ENCODE data around the gene BRAF. TPM values are rescaled to one million over a fixed set of nuclear protein-coding genes. Genes with fewer than 3 reads are reported as not detected.
A peak's percentile ranks its signal among the peaks of the same experiment; 100 is the strongest.

BRAF gene
- total RNA-seq, 1 donor from 2014 or later: 11.3 TPM

DNA sequence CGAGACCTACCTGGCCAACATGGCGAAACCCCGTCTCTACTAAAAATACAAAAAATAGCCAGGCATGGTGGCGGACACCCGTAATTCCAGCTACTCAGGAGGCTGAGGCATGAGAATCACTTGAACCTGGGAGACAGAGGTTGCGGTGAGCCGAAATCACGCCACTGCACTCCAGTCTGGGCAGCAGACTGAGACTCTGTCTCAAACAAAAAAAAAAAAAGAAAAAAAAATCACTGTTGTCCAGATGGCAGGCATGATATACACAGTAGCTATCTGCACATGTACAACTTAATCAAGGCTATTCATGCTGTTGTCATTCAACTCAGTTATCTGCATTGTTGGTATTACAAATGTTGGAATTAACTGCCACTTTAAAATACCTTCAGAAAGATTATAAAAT, 55.3 kb downstream of the BRAF start:
- DNase-seq (ENCODE audit: low read depth) (no peak), FAIRE-seq (no peak)
- no peak overlapping the region for H3K4me3 ChIP-seq (ENCODE audit: low read depth, low read length)
- H3K36me3 ChIP-seq (ENCODE audit: control insufficient read depth, insufficient read depth, low read length): no peaks in the 10 kb centered on the region
- H3K27me3 ChIP-seq (ENCODE audit: control insufficient read depth, insufficient read depth, low read length): no peaks in the 10 kb centered on the region
- TF ChIP-seq CTCF (IDR thresholded peaks at IDR 0.05; ENCODE audit: insufficient read depth, low read length, severe bottlenecking): no peak

DNA sequence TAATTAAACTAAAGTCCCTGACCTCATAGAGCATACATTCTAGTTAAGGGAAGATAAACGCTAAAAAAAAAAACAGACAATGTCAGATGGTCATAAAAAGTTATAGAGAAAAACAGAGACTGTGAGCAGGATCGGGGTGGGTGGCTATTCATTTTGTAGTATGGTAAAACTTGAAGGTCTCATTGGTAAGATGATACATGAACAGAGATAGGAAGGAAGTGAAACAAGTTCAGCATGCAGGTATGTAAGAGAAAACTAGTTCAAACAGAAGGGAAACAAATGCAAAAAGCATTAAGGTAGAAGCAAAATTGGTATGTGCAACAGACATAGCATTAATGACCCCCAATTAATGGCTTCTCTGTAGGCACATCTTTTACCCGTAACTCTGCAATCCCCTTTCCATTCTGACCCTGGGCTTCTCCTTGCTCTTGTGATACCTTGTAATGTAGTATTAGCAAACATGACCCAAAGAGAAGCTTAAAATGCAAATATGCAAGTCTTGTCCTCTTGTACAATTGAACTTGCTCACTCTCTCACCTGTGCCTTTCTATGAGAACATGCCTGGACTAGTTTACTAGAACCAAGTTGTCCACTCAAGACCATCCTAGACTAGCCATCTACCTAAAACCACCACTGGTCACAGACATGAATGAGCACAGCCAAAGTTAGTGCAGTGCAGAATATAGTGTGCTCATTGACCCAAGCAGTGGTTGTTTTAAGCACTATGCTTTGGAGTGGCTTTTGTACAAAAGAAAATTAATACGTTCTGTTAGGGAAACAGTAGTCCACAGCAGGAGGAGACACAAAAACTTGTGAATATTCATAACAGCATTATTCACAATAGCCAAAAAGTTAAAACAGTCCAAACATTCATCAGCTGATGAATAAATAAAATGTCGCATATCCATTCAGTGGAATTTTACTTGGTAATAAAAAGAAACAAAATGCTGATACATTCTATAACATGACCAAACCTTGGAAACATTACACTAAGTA, 57.0 kb downstream of the BRAF start:
- no peak overlapping the region for H3K4me3 ChIP-seq (ENCODE audit: low read depth, low read length)
- no peaks in the 10 kb centered on the region for H3K36me3 ChIP-seq (ENCODE audit: control insufficient read depth, insufficient read depth, low read length)
- no peak for FAIRE-seq
- H3K27me3 ChIP-seq (ENCODE audit: control insufficient read depth, insufficient read depth, low read length): no peaks in the 10 kb centered on the region
- peak; percentile 59 for DNase-seq (ENCODE audit: low read depth)
- TF ChIP-seq CTCF (IDR thresholded peaks at IDR 0.05; ENCODE audit: insufficient read depth, low read length, severe bottlenecking): no peak

- peak; percentile 7 for DNase-seq (ENCODE audit: low read depth)
These were observed 57.8 kb downstream of the BRAF start for GRCh38 chr7:140866926-140867325.

DNA sequence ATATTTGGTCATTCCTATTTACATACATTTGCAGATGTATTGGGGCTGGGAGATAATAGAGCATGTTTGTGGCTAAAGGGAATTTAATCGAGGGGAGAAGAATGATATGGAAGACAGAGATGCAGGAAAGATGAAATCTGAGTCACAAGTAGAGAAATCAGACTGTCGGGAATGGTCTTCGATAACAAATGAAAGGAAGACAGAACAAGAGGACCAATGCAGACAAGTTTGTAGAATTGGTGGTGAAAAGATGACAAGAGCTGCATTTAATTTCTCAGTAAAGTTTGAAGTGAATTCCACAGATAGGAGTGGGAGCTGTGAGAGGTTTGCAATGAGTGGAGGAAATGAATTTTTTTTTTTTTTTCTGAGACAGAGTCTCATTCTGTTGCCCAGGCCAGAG, 60.0 kb downstream of the BRAF start:
- no peak for TF ChIP-seq CTCF (IDR thresholded peaks at IDR 0.05; ENCODE audit: insufficient read depth, low read length, severe bottlenecking)
- FAIRE-seq (no peak), DNase-seq (ENCODE audit: low read depth) (no peak)
- H3K36me3 ChIP-seq (ENCODE audit: control insufficient read depth, insufficient read depth, low read length): no peaks in the 10 kb centered on the region
- H3K27me3 ChIP-seq (ENCODE audit: control insufficient read depth, insufficient read depth, low read length): no peaks in the 10 kb centered on the region
- no peak overlapping the region for H3K4me3 ChIP-seq (ENCODE audit: low read depth, low read length)

More at GRCh38 chr7:140866926-140867325, 57.8 kb downstream of the BRAF start:
- no peaks in the 10 kb centered on the region for H3K27me3 ChIP-seq (ENCODE audit: control insufficient read depth, insufficient read depth, low read length)
- H3K4me3 ChIP-seq (ENCODE audit: low read depth, low read length): no peak overlapping the region
- H3K36me3 ChIP-seq (ENCODE audit: control insufficient read depth, insufficient read depth, low read length): no peaks in the 10 kb centered on the region
- FAIRE-seq: no peak
- no peak for TF ChIP-seq CTCF (IDR thresholded peaks at IDR 0.05; ENCODE audit: insufficient read depth, low read length, severe bottlenecking)

GRCh38 chr7:140863867-140864266, 60.9 kb downstream of the BRAF start:
- TF ChIP-seq CTCF (IDR thresholded peaks at IDR 0.05; ENCODE audit: insufficient read depth, low read length, severe bottlenecking): no peak
- FAIRE-seq: no peak

More at GRCh38 chr7:140863867-140864266, 60.9 kb downstream of the BRAF start:
- Histone ChIP-seq H3K27me3 (ENCODE audit: control insufficient read depth, insufficient read depth, low read length) (no peaks in the 10 kb centered on the region), H3K4me3 (ENCODE audit: low read depth, low read length) (no peak overlapping the region), H3K36me3 (ENCODE audit: control insufficient read depth, insufficient read depth, low read length) (no peaks in the 10 kb centered on the region)
- no peak for DNase-seq (ENCODE audit: low read depth)
